ENCODE measurements around the gene CAPN1. TPM values are rescaled to one million over a fixed set of nuclear protein-coding genes. Genes with fewer than 3 reads are reported as not detected.

The CAPN1 gene
- total and polyA plus RNA-seq, 8 donors, result 79.5 to 325 (median 134) TPM

- H3K4me1 ChIP-seq, result peaks cover 16 to 27% (median 19%) of the 10 kb centered on the region in 4 donors
- intact Hi-C loops (cut with DNase I; ENCODE audit: low total_unique reads), result no loop called here
- H3K9me3 ChIP-seq, result no peaks in the 10 kb centered on the region
- H3K36me3 ChIP-seq, result no peaks in the 10 kb centered on the region
- 34 to 48% (median 44%) methylated on average over 5 of the region's 5 CpGs for WGBS, 5 donors
- TF ChIP-seq EP300 (IDR thresholded peaks at IDR 0.05) (no peak), POLR2A (IDR thresholded peaks at IDR 0.05) (no peak), POLR2AphosphoS5 (IDR thresholded peaks at IDR 0.05) (no peak)
- TF ChIP-seq, protein P1, sequence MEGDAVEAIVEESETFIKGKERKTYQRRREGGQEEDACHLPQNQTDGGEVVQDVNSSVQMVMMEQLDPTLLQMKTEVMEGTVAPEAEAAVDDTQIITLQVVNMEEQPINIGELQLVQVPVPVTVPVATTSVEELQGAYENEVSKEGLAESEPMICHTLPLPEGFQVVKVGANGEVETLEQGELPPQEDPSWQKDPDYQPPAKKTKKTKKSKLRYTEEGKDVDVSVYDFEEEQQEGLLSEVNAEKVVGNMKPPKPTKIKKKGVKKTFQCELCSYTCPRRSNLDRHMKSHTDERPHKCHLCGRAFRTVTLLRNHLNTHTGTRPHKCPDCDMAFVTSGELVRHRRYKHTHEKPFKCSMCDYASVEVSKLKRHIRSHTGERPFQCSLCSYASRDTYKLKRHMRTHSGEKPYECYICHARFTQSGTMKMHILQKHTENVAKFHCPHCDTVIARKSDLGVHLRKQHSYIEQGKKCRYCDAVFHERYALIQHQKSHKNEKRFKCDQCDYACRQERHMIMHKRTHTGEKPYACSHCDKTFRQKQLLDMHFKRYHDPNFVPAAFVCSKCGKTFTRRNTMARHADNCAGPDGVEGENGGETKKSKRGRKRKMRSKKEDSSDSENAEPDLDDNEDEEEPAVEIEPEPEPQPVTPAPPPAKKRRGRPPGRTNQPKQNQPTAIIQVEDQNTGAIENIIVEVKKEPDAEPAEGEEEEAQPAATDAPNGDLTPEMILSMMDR (IDR thresholded peaks at IDR 0.05), result no peak
- H3K27ac ChIP-seq, result peak overlapping the region in 3 of 5 donors; percentile 7 to 70 (median 44)
- peak; percentile 56 to 87 for DNase-seq
- H3K27me3 ChIP-seq, result no peaks in the 10 kb centered on the region
- H3K4me3 ChIP-seq, result no peak overlapping the region
These were observed 43.2 kb downstream of the CAPN1 start for GRCh38 chr11:65224930-65225278.

DNA sequence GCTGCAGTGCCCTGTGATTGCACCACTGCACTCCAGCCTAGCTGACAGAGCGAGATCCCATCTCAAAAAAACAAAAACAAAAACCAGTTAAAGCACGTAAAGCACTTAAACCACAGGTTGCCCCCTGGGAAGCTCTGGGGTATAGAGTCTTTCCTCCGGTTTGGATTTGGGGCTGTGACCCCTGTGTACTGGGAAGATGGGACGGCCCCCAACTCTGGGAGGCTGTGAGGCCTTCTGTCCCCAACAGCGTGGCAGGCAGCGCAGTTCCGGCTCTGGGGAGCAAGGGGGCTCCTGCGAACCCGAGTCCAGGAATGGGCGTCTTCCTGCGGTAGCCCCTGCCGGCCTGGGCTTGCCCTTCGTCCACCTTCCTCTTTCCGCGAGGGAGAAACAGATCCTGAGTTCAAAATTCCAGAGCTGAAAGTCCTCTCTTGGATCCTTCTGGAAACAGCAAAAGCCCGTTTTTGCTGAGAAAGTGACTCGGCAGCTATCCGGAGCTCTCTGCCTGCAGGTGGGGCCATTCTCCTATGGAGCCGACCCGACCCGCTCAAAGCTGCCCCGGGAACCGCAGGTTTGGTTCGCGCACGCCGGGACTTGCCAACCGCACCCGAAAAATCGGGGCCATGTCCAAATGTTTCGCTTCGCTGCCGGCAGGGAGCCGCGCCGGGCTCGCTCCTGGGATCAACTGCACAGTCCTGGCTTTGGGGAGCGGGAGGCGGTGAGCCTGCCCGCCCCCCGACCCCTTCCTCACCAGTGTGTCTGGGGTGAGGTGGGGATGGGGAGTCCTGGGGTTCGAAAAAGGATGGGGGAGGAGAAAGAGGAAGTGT, 43.8 kb downstream of the CAPN1 start:
- Histone ChIP-seq H3K9me3 (no peaks in the 10 kb centered on the region), H3K4me1 (peaks cover 16 to 25% (median 19%) of the 10 kb centered on the region in 4 donors), H3K4me3 (peak overlapping the region; percentile 38 to 51 (median 46)), H3K27ac (peak overlapping the region in 4 of 5 donors; percentile 7 to 70 (median 34)), H3K27me3 (no peaks in the 10 kb centered on the region), H3K36me3 (no peaks in the 10 kb centered on the region)
- TF ChIP-seq POLR2AphosphoS5 (IDR thresholded peaks at IDR 0.05) (no peak), EP300 (IDR thresholded peaks at IDR 0.05) (no peak), POLR2A (IDR thresholded peaks at IDR 0.05) (no peak)
- TF ChIP-seq, protein P1 (IDR thresholded peaks at IDR 0.05), result peak in 3 of 7 experiments; percentile 12 to 51 (median 46)
- WGBS, 5 donors, result 7 to 11% (median 10%) methylated on average over 31 to 42 of the region's 42 CpGs
- DNase-seq, result peak; percentile 69 to 84
- intact Hi-C loops (cut with DNase I; ENCODE audit: low total_unique reads), result no loop called here

GRCh38 chr11:65226103-65226442, 44.3 kb downstream of the CAPN1 start:
- H3K4me1 ChIP-seq, result peaks cover 16 to 25% (median 19%) of the 10 kb centered on the region in 4 donors
- WGBS, 5 donors, result 52 to 70% (median 54%) methylated on average over 7 of the region's 7 CpGs
- H3K9me3 ChIP-seq, result no peaks in the 10 kb centered on the region
- peak overlapping the region in 3 of 5 donors; percentile 25 to 70 (median 44) for H3K27ac ChIP-seq
- DNase-seq, result no peak
- TF ChIP-seq POLR2AphosphoS5 (IDR thresholded peaks at IDR 0.05) (no peak), POLR2A (IDR thresholded peaks at IDR 0.05) (no peak), EP300 (IDR thresholded peaks at IDR 0.05) (no peak)
- TF ChIP-seq, protein P1 (IDR thresholded peaks at IDR 0.05), result no peak
- H3K36me3 ChIP-seq, result no peaks in the 10 kb centered on the region
- no peaks in the 10 kb centered on the region for H3K27me3 ChIP-seq
- peak overlapping the region; percentile 38 to 51 (median 46) for H3K4me3 ChIP-seq
- intact Hi-C loops (cut with DNase I; ENCODE audit: low total_unique reads), result no loop called here

DNA sequence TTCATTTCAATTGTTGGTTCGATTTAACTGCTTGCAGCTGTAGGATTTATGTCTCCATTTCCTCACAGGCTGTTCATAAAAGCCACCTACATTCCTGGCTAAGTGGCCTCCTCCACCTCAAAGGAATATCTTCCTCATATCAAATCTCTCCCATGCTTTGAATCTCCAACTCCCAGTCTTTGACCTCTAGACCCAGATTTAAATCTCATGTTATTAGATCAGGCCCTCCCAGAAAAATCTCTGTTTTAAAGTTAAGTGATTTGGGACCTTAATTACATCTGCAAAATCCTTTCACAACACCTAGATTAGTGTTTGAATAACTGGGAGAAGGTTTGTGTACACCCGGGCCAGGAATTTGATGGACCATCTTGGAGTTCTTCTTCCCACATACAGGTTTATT, 46.2 kb downstream of the CAPN1 start:
- intact Hi-C loops (cut with DNase I; ENCODE audit: low total_unique reads), result no loop called here
- Histone ChIP-seq H3K4me1 (peaks cover 16 to 20% (median 18%) of the 10 kb centered on the region in 4 donors), H3K27me3 (no peaks in the 10 kb centered on the region)

More for the DNA sequence above, 46.2 kb downstream of the CAPN1 start:
- TF ChIP-seq POLR2AphosphoS5 (IDR thresholded peaks at IDR 0.05) (no peak), POLR2A (IDR thresholded peaks at IDR 0.05) (no peak), EP300 (IDR thresholded peaks at IDR 0.05) (no peak)
- TF ChIP-seq, protein P1 (IDR thresholded peaks at IDR 0.05), result no peak
- no peak for DNase-seq
- Histone ChIP-seq H3K4me3 (no peak overlapping the region), H3K27ac (no peak overlapping the region), H3K36me3 (no peaks in the 10 kb centered on the region), H3K9me3 (no peaks in the 10 kb centered on the region)
- WGBS, 5 donors, result 75 to 89% (median 81%) methylated on average over 2 of the region's 2 CpGs
